ENCODE data around the gene NCEH1. TPM values are rescaled to one million over a fixed set of nuclear protein-coding genes. Genes with fewer than 3 reads are reported as not detected.

NCEH1 gene
- total RNA-seq, 1 experiment from 2014 or later: 4.5 TPM

GRCh38 chr3:172634948-172635347 lies 75.9 kb downstream of the NCEH1 start (continued):
- TF ChIP-seq USF1 (CRISPR knock-in tag; IDR thresholded peaks at IDR 0.05): no peak

GRCh38 chr3:172630316-172630715 lies 80.6 kb downstream of the NCEH1 start:
- H3K4me1 Mint-ChIP-seq: no peaks in the 10 kb centered on the region
- ChIA-PET POLR2A (no interaction called here), CTCF (no interaction called here)
- H3K36me3 Mint-ChIP-seq: no peaks in the 10 kb centered on the region
- no peak overlapping the region for H3K4me3 Mint-ChIP-seq
- no peak for DNase-seq (ENCODE audit: low spot score)
- H3K9me3 Mint-ChIP-seq: no peaks in the 10 kb centered on the region
- no peaks in the 10 kb centered on the region for H3K27me3 Mint-ChIP-seq (ENCODE audit: low read depth)
- TF ChIP-seq HMGXB4 (CRISPR knock-in tag; IDR thresholded peaks at IDR 0.05) (no peak), PRRX2 (CRISPR knock-in tag; IDR thresholded peaks at IDR 0.05) (no peak), EMX1 (CRISPR knock-in tag; IDR thresholded peaks at IDR 0.05) (no peak), ATF2 (CRISPR knock-in tag; IDR thresholded peaks at IDR 0.05; ENCODE audit: borderline replicate concordance, low read depth) (no peak), ZNF219 (CRISPR knock-in tag; IDR thresholded peaks at IDR 0.05; ENCODE audit: borderline replicate concordance) (no peak)
- ATAC-seq: no peak
- H3K27ac Mint-ChIP-seq: no peak overlapping the region

- no peaks in the 10 kb centered on the region for H3K9me3 Mint-ChIP-seq
- no peak overlapping the region for H3K4me3 Mint-ChIP-seq
These were observed 81.4 kb downstream of the NCEH1 start for GRCh38 chr3:172629470-172629869.

More at GRCh38 chr3:172629470-172629869, 81.4 kb downstream of the NCEH1 start:
- H3K27me3 Mint-ChIP-seq (ENCODE audit: low read depth): no peaks in the 10 kb centered on the region
- ATAC-seq: no peak
- TF ChIP-seq SP1 (CRISPR knock-in tag; conservative IDR thresholded peaks at IDR 0.05) (no peak), ZNF512 (CRISPR knock-in tag; IDR thresholded peaks at IDR 0.05; ENCODE audit: borderline replicate concordance) (no peak), RORB (CRISPR knock-in tag; IDR thresholded peaks at IDR 0.05) (no peak), MAX (CRISPR knock-in tag; IDR thresholded peaks at IDR 0.05) (no peak), HMGA2 (CRISPR knock-in tag; IDR thresholded peaks at IDR 0.05) (no peak), HMGXB4 (CRISPR knock-in tag; IDR thresholded peaks at IDR 0.05) (no peak), NFATC4 (CRISPR knock-in tag; IDR thresholded peaks at IDR 0.05) (no peak)
- no peaks in the 10 kb centered on the region for H3K4me1 Mint-ChIP-seq
- CTCF ChIA-PET: no interaction called here
- POLR2A ChIA-PET: no interaction called here
- H3K27ac Mint-ChIP-seq: no peak overlapping the region
- no peaks in the 10 kb centered on the region for H3K36me3 Mint-ChIP-seq
- no peak for DNase-seq (ENCODE audit: low spot score)
